Measurements from ENCODE around the gene CUBN.

CUBN gene

GRCh38 chr10:16777473-16778370 is 351.9 kb downstream of the CUBN start:
- peak; percentile 70 for TF ChIP-seq CTCF (IDR thresholded peaks at IDR 0.05; ENCODE audit: insufficient read depth, missing control alignments)
- DNase-seq (ENCODE audit: insufficient read length, low spot score) (no peak), FAIRE-seq (peak; percentile 41)

- DNase-seq (ENCODE audit: insufficient read length, low spot score) (no peak), FAIRE-seq (no peak)
- TF ChIP-seq CTCF (IDR thresholded peaks at IDR 0.05; ENCODE audit: insufficient read depth, missing control alignments), result no peak
Observed at GRCh38 chr10:16776896-16777295, 352.7 kb downstream of the CUBN start.

Data from D721Med (cell line).